ENCODE results near the gene FARP1.

FARP1 gene

GRCh38 chr13:98489446-98490194, 346.7 kb downstream of the FARP1 start:
- no peak for TF ChIP-seq REST (IDR thresholded peaks at IDR 0.05; ENCODE audit: low read depth)

- no peak for TF ChIP-seq REST (IDR thresholded peaks at IDR 0.05; ENCODE audit: low read depth)
- TF ChIP-seq RAD21 (IDR thresholded peaks at IDR 0.05; ENCODE audit: low read depth), result no peak
- TF ChIP-seq EGR1 (IDR thresholded peaks at IDR 0.05), result no peak
- TF ChIP-seq CREB1 (IDR thresholded peaks at IDR 0.05; ENCODE audit: low read depth), result no peak
- no peak for TF ChIP-seq TAF1 (IDR thresholded peaks at IDR 0.05; ENCODE audit: low read depth)
- TF ChIP-seq FOXM1 (IDR thresholded peaks at IDR 0.05; ENCODE audit: borderline replicate concordance, low read depth), result no peak
- TF ChIP-seq TEAD4 (IDR thresholded peaks at IDR 0.05), result no peak
- TF ChIP-seq CEBPB (IDR thresholded peaks at IDR 0.05), result no peak
- no peak for TF ChIP-seq USF1 (IDR thresholded peaks at IDR 0.05)
- TF ChIP-seq NFIC (IDR thresholded peaks at IDR 0.05), result no peak
- no peak for TF ChIP-seq MAX (IDR thresholded peaks at IDR 0.05)
- TF ChIP-seq YY1 (IDR thresholded peaks at IDR 0.05; ENCODE audit: low read depth), result no peak
- TF ChIP-seq EP300 (IDR thresholded peaks at IDR 0.05; ENCODE audit: borderline replicate concordance), result no peak
- TF ChIP-seq ZBTB7A (IDR thresholded peaks at IDR 0.05; ENCODE audit: low read depth), result no peak
- TF ChIP-seq TCF12 (IDR thresholded peaks at IDR 0.05; ENCODE audit: low read depth), result no peak
Measured at GRCh38 chr13:98490195-98490836, 347.4 kb downstream of the FARP1 start.

- TF ChIP-seq FOXM1 (IDR thresholded peaks at IDR 0.05; ENCODE audit: borderline replicate concordance, low read depth) (no peak), USF1 (IDR thresholded peaks at IDR 0.05) (no peak), TEAD4 (IDR thresholded peaks at IDR 0.05) (no peak), CREB1 (IDR thresholded peaks at IDR 0.05; ENCODE audit: low read depth) (no peak), TCF12 (IDR thresholded peaks at IDR 0.05; ENCODE audit: low read depth) (no peak), ZBTB7A (IDR thresholded peaks at IDR 0.05; ENCODE audit: low read depth) (no peak), RAD21 (IDR thresholded peaks at IDR 0.05; ENCODE audit: low read depth) (no peak), MAX (IDR thresholded peaks at IDR 0.05) (no peak), YY1 (IDR thresholded peaks at IDR 0.05; ENCODE audit: low read depth) (no peak), TAF1 (IDR thresholded peaks at IDR 0.05; ENCODE audit: low read depth) (no peak)
Measured at GRCh38 chr13:98490866-98491265, 348.0 kb downstream of the FARP1 start.

- TF ChIP-seq TAF1 (IDR thresholded peaks at IDR 0.05; ENCODE audit: low read depth) (no peak), REST (IDR thresholded peaks at IDR 0.05; ENCODE audit: low read depth) (no peak), RAD21 (IDR thresholded peaks at IDR 0.05; ENCODE audit: low read depth) (no peak), TCF12 (IDR thresholded peaks at IDR 0.05; ENCODE audit: low read depth) (no peak), FOXM1 (IDR thresholded peaks at IDR 0.05; ENCODE audit: borderline replicate concordance, low read depth) (no peak), NFIC (IDR thresholded peaks at IDR 0.05) (no peak), YY1 (IDR thresholded peaks at IDR 0.05; ENCODE audit: low read depth) (no peak), USF1 (IDR thresholded peaks at IDR 0.05) (no peak), CREB1 (IDR thresholded peaks at IDR 0.05; ENCODE audit: low read depth) (no peak), TEAD4 (IDR thresholded peaks at IDR 0.05) (no peak), EP300 (IDR thresholded peaks at IDR 0.05; ENCODE audit: borderline replicate concordance) (no peak), MAX (IDR thresholded peaks at IDR 0.05) (no peak), EGR1 (IDR thresholded peaks at IDR 0.05) (no peak)
Measured at GRCh38 chr13:98492335-98493041, 349.6 kb downstream of the FARP1 start.
